Fibroblast of the aortic adventitia (primary cell): ENCODE measurements around the gene BRMS1. TPM values are rescaled to one million over a fixed set of nuclear protein-coding genes. Genes with fewer than 3 reads are reported as not detected.
A peak's percentile ranks its signal among the peaks of the same experiment; 100 is the strongest.

Experiments
- DNase-seq: peaks from one replicate; pipeline ENCODE4 v3.0.0-alpha.2; 2010; ENCODE audit warnings: low read depth
- H3K4me3 ChIP-seq: 2 replicates; pipeline ENCODE4 v1.5.1; 2011; ENCODE audit warnings: low read depth, mild to moderate bottlenecking, control low read depth, low read length, moderate library complexity
- CTCF ChIP-seq: IDR thresholded peaks from 2 replicates; pipeline ENCODE4 v1.5.1; 2011; ENCODE audit warnings: mild to moderate bottlenecking, low read length, control low read depth, inconsistent platforms; ENCODE audit not compliant: insufficient read depth
- total RNA-seq: library from RNA; depleted of rRNA; stranded (reverse); fragments of >200 nt; gene quantifications from 2 replicates; pipeline ENCODE4 v1.2.3, GENCODE V29; 2012; ENCODE audit warnings: low replicate concordance

The BRMS1 gene
- total RNA-seq, 1 donor = 38.5 TPM

GRCh38 chr11:66333896-66334604, 10.9 kb downstream of the BRMS1 start:
- TF ChIP-seq CTCF = no peak
- DNase-seq = no peak
- H3K4me3 ChIP-seq = peak overlapping the region; percentile 9

GRCh38 chr11:66333220-66333877, 11.6 kb downstream of the BRMS1 start:
- no peak for TF ChIP-seq CTCF
- H3K4me3 ChIP-seq = no peak overlapping the region
- no peak for DNase-seq

GRCh38 chr11:66332371-66333219, 12.3 kb downstream of the BRMS1 start:
- no peak for DNase-seq
- no peak for TF ChIP-seq CTCF
- no peak overlapping the region for H3K4me3 ChIP-seq

DNA sequence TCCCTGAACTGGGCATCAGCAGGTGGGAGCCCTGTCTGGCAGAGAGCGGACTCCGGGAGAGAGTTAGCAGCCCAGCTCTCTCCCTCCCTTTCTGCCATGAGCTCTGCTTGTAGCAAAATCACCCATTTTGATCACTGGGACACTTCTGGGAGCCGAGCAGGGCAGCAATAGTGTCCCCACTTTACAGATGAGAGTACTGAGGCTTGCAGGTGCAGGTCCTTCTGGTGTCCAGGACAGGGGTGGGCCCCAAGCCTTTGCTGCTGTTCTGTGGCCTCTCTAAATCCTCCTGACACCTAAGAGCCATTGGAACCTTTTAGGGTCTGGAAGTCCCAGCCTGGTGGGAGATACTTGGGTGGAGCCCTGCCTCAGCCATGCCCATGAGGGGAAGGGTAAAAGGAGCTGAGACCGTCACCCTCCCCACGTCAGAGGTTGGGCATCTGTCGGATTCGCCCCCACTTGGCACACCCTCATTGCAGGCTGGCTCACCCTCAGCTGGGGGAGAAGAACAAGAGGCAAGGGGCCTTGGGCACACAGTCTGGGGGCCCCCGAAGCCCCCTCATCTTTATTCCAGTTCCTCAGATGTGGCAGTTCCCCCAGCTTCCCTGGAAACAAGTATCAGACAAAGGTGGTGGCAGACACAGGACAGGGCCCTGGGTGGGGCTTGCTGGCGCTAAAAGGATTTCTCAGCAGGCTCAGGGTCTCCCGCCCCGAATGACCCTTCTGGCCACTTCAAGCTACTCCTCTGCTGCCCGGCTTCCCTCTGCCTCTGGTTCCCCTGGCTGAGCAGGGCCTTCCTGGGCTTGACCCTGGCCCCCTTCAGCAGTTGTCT, 13.1 kb downstream of the BRMS1 start:
- DNase-seq = no peak
- H3K4me3 ChIP-seq = no peak overlapping the region
- TF ChIP-seq CTCF = no peak

DNA sequence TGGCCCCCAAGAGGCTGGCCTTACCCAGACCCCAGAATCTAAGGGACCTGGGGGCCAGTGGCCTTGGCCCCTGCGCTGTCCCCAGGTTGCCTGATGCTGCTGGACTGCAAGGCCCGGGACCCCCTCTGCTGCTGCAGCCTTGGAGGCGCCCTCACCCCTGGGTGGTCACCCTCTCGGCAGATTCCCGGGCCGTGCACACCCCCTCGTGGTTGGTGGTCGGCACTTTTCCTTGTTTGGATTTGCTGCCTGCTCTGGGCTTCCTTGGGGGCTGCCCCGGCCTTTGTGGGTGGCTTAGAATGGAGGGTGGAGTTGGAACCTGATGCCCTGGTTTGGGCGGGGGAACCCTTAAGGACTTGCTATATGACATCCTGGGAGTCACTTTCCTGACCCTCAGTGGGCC, 14.0 kb downstream of the BRMS1 start:
- DNase-seq = no peak

More for the DNA sequence above, 14.0 kb downstream of the BRMS1 start:
- TF ChIP-seq CTCF = no peak
- no peak overlapping the region for H3K4me3 ChIP-seq
